HG02571 (cell line): ENCODE data around the gene ATG14.
A peak's percentile ranks its signal among the peaks of the same experiment; 100 is the strongest.
"Not testable (repeated sequence)": the region's sequence is repeated elsewhere in the genome, so short reads cannot be mapped to it uniquely, and the experiment has no call there.

Experiments used
- ATAC-seq: cut with Tn5 transposase; IDR thresholded peaks from one replicate; pipeline ENCODE4 v1.9.1; 2021; ENCODE audit warnings: mild to moderate bottlenecking, moderate library complexity; ENCODE audit not compliant: unreplicated experiment

Gene ATG14

GRCh38 chr14:55353686-55354467 lies 57.8 kb downstream of the ATG14 start:
- peak; percentile 10 for ATAC-seq

GRCh38 chr14:55352201-55352600 lies 59.4 kb downstream of the ATG14 start:
- no peak for ATAC-seq

DNA sequence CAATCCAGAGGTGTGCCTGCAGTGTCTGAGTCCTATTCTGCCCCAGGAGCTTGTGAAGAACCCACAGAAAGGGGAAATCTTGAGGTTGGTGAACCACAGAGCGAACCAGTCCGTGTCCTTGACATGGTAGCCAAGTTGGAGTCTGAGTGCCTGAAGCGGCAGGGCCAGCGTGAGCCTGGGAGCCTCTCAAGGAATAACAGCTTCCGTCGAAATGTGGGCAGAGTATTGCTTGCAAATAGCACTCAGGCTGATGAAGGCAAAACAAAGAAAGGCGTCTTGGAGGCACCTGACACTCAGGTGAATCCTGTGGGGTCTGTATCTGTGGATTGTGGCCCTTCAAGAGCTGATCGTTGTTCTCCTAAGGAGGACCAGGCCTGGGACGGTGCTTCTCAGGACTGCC lies 60.5 kb downstream of the ATG14 start:
- ATAC-seq, result no peak

GRCh38 chr14:55350461-55350860 lies 61.2 kb downstream of the ATG14 start:
- ATAC-seq, result no peak

- no peak for ATAC-seq
Observed at GRCh38 chr14:55349565-55349964, 62.1 kb downstream of the ATG14 start.

- ATAC-seq, result peak; percentile 51
Observed at GRCh38 chr14:55348766-55349453, 62.7 kb downstream of the ATG14 start.

DNA sequence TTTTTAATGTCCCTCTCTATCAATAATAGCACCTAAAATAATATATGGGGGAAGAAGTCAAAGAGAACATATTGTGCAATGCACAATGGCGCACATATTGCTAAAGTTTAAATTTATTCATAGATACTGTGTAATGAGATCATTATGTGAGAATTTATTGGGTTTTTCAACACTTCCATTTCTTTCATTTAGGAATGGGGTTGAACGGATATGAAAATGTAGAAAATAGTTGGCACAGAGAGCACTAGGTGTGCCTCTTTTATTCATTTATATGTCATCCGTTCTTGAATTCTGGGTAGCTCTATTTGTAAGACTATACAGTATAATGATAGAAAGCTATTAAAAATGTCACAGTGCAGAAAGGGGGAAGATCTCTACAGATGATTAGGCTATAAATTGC lies 63.9 kb downstream of the ATG14 start:
- no peak for ATAC-seq

DNA sequence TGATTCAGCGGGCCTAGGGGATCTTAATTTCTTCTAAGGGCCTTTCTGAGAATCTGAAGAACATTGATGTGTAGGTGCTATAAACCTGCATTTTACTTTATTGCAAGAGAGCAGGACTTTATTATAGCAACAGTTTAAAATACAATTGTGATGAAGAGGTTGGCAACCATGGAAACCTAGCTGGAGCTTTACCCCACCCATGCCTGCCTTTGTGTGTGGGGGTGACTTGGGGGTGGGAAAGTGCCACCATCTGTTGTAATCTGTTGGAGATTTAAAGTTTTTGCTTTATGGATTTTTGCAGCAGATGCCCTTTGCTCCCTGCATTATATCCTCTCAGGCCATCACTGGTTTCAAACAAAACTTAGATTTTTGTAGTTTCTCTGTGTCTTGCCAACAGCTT lies 64.6 kb downstream of the ATG14 start:
- no peak for ATAC-seq

DNA sequence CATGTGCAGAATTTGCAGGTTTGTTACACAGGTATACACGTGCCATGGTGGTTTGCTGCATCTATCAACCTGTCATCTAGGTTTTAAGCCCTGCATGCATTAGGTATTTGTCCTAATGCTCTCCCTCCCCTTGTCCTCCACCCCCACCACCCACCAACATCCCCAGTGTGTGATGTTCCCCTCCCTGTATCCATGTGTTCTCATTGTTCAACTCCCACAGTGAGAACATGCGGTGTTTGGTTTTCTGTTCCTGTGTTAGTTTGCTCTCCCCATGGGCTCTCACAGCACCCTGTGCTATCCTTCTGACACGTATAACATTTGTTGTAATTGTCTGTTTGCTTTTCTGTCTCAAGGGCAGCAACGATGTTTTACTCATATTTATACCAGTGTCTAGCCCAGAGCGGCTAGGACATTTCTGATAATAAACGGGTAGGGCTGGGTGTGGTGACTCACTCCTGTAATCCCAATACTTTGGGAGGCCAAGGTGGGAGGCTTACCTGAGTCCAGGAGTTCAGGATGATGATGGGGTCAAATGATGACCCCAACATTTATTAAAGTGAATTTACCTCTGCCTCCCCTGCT lies 67.0 kb downstream of the ATG14 start:
- not testable (repeated sequence) for ATAC-seq

DNA sequence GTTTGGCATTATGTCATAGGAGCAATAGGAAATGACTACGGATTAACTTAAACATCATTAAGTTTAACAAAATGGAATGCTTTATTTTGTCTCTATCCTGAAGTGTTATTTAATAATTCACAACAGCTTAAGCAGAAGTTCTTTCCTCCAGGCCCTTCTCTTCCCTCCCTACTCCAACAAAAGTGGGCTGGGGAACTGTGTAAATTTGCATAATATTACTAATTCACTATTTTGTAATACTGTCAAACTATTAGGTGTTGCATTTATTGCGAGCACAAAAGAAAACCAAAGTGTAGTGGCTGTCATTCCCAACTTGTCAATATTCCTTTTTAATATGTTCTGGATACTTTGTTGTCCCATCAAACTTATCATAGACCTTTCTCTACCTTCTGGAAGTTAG lies 69.8 kb downstream of the ATG14 start:
- no peak for ATAC-seq

- no peak for ATAC-seq
Observed at GRCh38 chr14:55340482-55340881, 71.1 kb downstream of the ATG14 start.

- ATAC-seq, result peak; percentile 81
Observed at GRCh38 chr14:55339770-55340169, 71.9 kb downstream of the ATG14 start.

GRCh38 chr14:55336691-55337090 lies 74.9 kb downstream of the ATG14 start:
- no peak for ATAC-seq

DNA sequence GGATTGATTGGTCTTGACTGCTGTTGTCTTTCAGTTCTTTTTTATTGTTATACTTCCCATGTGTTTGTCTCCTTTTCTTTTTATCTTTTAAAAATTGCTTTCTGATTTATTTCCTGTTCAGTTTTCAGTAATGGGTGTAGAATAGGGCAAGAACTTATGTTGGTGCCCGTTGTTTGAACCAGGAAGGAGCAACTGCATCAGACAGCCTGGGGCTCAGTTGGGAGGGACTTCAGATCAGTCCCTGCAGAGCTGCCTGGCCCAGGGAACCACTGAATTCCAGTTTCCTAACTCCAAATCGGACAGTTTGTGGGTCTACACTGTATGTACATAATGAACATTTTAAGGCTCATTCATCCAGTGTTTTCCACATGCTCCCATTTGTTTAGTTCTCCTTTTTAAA lies 75.5 kb downstream of the ATG14 start:
- ATAC-seq, result no peak

DNA sequence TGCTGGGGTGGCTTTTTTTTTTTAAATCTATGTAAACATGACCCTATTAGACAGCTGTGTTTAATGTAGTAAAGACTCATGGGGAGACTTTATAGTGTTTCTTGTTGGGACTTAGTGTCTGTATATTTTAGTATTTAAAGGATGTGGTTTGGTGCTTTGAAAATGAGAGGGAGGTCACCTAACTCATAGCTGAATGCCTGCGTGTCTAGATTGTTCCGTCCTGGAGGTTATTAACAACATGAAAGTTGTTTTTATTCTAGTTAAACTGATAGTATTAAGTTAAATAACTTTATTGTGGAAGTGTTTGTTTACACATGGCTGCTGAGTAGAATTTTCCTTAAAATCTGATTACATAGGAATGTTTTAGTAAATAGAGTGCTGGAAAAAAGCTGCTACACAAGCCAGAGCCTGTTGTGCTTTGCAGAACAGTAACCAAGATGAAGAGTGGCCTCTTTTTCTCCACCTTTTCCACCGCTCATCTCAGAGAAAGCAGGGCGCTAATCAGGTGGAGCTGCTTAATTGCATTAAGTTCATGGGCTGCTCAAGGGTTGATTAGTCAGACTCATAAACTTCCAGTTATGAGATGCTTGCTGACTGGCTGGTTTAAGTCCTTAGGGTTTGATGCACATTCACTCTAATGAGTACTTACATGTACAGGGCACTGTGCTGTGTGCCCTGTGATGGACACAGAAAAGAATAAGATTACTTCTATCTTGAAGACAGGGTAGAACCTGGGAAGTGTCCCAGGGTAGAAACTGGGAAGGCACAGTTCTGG lies 77.7 kb downstream of the ATG14 start:
- ATAC-seq, result no peak

- ATAC-seq, result peak; percentile 46
Observed at GRCh38 chr14:55332654-55333570, 78.7 kb downstream of the ATG14 start.

GRCh38 chr14:55329999-55330710 lies 81.5 kb downstream of the ATG14 start:
- no peak for ATAC-seq

DNA sequence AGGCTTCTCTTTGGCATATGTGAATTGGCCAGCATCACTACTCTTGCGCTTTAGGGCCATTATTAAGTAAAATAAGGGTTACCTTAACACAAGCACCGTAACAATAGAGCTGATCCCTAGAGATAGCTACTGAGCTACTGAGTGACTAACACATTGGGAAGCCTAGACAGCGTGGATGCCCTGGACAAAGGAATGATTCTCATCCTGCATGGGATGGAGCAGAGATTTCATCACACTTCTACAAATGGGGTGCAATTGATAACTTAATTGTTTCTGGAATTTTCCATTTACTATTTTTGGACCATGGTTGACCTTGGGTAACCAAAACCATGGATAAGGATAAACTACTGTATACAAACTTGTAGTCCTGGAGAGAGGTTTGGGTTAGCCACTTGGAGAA lies 83.3 kb downstream of the ATG14 start:
- ATAC-seq, result no peak

GRCh38 chr14:55327179-55327578 lies 84.5 kb downstream of the ATG14 start:
- ATAC-seq, result no peak

GRCh38 chr14:55324812-55325211 lies 86.8 kb downstream of the ATG14 start:
- no peak for ATAC-seq
